HG03103 (cell line): ENCODE results near the gene CT47B1.
"Not testable (repeated sequence)": the region's sequence is repeated elsewhere in the genome, so short reads cannot be mapped to it uniquely, and the experiment has no call there.

Experiments used
- ATAC-seq: cut with Tn5 transposase; IDR thresholded peaks from one replicate; pipeline ENCODE4 v1.9.1; 2021; ENCODE audit warnings: low read depth; ENCODE audit not compliant: unreplicated experiment

CT47B1 gene

DNA sequence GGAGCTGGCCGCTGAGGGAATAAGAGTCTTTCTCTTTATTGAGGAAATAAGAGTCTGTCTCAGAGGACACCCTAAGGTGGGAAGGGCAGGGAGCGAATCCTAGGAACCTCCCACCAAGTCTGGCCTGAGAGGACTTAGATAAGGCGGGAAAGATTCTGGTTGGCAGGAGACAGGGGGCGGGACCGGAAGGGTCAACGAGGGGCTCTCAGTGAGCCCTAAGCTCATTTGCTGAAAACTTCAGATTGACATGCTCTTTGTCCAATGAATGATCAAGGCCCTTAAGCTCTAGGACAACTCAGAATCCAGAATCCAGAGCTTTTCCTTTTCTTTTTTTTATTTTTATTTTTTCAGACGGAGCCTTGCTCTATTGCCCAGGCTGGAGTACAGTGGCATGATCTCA is at the start of gene CT47B1:
Gene CT47B1 (minus strand): TSS at position 101 of the 400 bp plus-strand sequence. CDS start 196 bp downstream, outside the sequence.
- not testable (repeated sequence) for ATAC-seq

DNA sequence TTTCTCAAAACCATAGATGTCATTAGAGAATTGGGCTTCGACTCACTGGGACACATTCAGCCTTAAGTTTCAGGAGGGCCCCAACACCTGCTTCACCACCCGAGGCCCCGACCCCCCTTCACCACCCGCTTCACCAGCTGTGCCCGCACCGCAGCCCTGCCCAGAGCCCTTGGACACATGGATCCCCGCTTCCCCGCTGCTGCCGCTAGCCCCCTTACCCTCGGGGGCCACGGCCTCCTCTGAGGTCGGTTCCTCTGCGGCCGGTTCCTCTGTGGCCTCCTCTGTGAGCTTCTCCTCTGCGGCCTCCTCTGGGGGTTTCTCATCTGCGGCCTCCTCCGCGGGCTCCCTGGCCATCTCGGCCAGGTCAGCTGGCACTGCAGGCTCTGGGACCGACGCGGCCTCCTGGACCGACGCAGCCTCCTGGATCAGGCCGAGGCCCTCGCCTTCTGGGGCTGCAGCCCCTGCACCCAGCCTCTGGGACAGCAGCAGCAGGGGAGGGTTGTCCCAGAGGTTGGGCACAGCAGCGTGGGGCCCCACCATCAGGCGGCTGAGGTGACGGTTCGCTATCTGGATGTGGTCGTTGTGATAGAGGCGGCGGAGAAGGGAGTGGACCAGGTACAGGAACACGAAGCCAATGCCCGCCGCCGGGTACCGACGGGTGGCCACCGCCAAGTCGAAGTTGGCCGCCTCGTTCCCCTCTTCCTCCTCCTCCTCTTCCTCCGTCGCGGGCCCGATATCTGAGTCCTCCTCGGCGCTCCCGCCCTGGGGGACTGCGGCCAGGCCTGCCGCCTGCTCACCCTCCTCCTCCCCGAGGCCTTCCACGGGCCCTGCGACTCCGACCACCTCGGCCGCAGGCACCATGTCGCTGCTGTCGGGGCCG is 748 bp downstream of the CT47B1 start:
- no peak for ATAC-seq

DNA sequence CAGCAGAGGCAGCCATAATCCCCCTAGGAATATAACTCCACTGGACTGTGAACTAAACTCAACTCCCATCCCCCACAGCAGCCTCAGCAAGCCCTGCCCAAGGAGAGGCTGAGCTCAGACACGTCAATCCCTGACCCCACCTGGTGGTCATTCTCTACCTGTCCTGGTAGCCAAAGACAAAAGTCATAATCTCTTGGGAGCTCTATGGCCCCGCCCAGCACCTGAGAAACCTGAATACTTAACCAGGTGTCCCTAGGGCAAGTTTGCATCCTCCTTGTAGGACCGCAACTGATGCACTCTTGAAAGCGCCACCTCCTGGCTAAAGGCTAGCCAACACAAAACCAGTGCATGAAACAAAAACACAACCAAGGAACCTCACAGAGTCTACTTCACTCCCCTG is 18.4 kb downstream of the CT47B1 start:
- no peak for ATAC-seq

DNA sequence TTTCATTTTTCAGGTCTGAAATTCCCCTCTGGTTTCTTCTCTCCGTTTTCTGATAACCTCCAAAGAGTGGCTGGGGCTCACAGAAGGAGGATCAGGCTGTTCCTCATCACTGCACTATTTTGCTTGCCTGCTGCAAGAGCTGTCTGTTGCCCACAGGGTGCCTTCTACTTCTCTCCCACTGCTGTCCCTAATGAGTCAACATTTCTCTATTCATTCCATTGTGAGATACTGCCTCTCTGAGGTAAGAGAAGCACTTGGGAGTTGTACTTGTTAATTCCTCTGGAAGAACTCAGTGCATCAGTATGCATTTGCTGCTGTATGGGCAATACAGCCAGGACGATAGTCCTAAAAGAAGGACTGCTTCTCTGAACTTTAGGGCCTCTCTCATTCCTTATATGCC is 34.8 kb downstream of the CT47B1 start:
- ATAC-seq, result no peak

DNA sequence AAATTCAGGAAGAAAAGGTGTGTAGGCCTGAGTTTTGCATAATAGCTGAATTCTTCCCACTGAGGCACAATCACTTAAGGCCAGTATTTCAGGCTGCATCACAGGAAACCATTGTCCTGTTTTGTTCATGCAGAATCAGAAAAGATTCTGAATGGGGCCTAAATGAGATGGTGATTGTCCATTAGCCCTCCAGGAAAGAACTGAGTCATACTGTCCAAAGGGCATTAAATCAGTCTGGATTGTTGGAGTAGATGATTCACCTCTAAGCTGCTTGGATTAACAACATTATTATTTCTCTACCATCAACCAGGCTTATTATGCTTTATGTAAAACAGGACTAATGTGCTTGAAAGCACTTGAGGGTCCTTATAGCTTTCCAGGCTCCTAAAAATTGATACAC is 36.2 kb downstream of the CT47B1 start:
- ATAC-seq, result no peak

DNA sequence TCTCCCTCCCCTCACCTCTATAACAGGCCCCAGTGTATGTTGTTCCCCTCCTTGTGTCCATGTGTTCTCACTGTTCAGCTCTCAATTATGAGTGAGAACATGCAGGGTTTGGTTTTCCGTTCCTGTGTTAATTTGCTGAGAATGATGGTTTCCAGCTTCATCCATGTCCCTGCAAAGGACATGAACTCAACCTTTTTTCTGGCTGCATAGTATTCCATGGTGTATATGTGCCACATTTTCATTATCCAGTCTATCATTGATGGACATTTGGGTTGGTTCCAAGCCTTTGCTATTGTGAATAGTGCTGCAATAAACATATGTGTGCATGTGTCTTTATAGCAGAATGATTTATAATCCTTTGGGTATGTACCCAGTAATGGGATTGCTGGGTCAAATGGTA is 48.5 kb downstream of the CT47B1 start:
- not testable (repeated sequence) for ATAC-seq

DNA sequence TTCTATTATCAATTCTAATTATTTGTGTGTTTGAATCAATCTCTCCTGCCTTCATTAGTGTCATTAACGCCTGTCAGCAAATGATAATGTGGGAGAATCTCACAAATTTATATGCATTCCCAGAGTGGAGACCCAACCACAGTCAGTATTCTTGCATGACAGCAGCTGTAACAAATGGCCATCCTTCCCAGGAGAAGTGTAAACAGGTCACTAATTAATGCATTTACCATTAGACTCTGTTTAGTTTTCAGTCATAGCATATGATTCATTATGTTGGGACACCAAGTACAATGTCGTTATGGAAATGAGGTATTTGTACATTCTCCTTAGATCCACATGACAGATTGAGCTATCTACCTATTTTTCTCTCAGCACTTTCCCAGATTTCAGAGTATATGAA is 50.5 kb downstream of the CT47B1 start:
- ATAC-seq, result no peak

DNA sequence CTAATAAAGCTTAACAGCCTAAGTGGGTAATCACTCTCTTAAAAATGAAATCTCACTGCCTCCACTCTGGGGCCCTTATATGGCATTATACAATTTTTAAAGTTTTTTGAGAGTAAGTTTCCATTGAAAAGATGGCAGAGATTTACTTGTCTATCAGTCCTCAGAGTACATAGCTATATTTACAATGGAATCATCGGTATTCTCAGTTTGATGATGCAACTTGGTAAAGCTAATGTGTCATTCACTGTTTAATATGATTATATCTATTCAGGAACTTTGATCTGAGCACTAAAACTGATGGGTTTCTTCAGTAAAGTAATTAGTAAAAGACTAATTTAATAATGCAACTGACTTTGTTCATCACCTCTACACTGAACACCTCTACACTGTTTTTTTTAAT is 51.6 kb downstream of the CT47B1 start:
- ATAC-seq, result no peak

DNA sequence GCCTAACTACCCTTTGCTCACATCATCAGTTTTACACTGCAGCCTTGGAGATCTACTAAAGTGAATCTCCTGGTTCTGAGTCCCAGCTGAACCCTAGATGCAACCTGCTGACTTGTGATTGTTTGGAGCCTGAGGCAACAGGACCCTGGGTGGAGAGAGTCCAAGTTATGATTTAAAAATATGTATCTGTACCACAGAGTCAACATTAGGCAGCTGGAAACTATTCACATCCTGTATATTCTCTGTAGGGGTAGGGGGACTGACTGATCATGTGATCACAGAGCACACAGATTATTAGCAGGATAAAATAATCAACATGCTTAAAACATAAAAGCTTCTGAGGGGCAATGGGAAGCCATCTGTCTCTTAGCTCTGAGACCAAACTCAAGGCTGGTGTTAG is 52.1 kb downstream of the CT47B1 start:
- no peak for ATAC-seq
